Activated naive CD4-positive, alpha-beta T cell treated with Interleukin-2 at 50 U/mL for 16 hours (primary cell): ENCODE measurements around the gene ZNF205.
"Not testable (repeated sequence)": the region's sequence is repeated elsewhere in the genome, so short reads cannot be mapped to it uniquely, and the experiment has no call there.

Experiments used
- DNase-seq: peaks from one replicate; pipeline ENCODE4 v3.0.0-alpha.2; 2020

Gene ZNF205

GRCh38 chr16:3112058-3112880 lies at the start of gene ZNF205:
TSS of gene ZNF205 (plus strand) at chr16:3112586. CDS start at chr16:3113431, 845 bp downstream.
- DNase-seq, result no peak

- no peak for DNase-seq
Measured at GRCh38 chr16:3063625-3064386, 48.6 kb upstream of the ZNF205 start.

- DNase-seq, result peak; percentile 80
Measured at GRCh38 chr16:3065069-3065741, 47.2 kb upstream of the ZNF205 start, which contains the start of gene IL32. TSS of gene IL32 (plus strand) at chr16:3065640. CDS start at chr16:3065812, 172 bp downstream.

- DNase-seq, result peak; percentile 47
Measured at GRCh38 chr16:3065742-3066439, 46.5 kb upstream of the ZNF205 start.

GRCh38 chr16:3066440-3066748 lies 46.0 kb upstream of the ZNF205 start:
- peak; percentile 21 for DNase-seq

- DNase-seq, result no peak
Measured at GRCh38 chr16:3068487-3068886, 43.9 kb upstream of the ZNF205 start.

- not testable (repeated sequence) for DNase-seq
Measured at GRCh38 chr16:3069146-3069545, 43.2 kb upstream of the ZNF205 start.

- DNase-seq, result no peak
Measured at GRCh38 chr16:3070608-3071111, 41.7 kb upstream of the ZNF205 start.

GRCh38 chr16:3071655-3072054 lies 40.7 kb upstream of the ZNF205 start:
- DNase-seq, result no peak

GRCh38 chr16:3072148-3072547 lies 40.2 kb upstream of the ZNF205 start:
- not testable (repeated sequence) for DNase-seq

GRCh38 chr16:3072576-3073263 lies 39.7 kb upstream of the ZNF205 start:
- not testable (repeated sequence) for DNase-seq

GRCh38 chr16:3073448-3073847 lies 38.9 kb upstream of the ZNF205 start:
- no peak for DNase-seq

- peak; percentile 81 for DNase-seq
Measured at GRCh38 chr16:3074860-3075522, 37.4 kb upstream of the ZNF205 start.

GRCh38 chr16:3075523-3075915 lies 36.9 kb upstream of the ZNF205 start:
- no peak for DNase-seq

GRCh38 chr16:3075946-3076345 lies 36.4 kb upstream of the ZNF205 start:
- not testable (repeated sequence) for DNase-seq

GRCh38 chr16:3076577-3076976 lies 35.8 kb upstream of the ZNF205 start:
- no peak for DNase-seq

- no peak for DNase-seq
Measured at GRCh38 chr16:3080024-3080423, 32.4 kb upstream of the ZNF205 start.

- not testable (repeated sequence) for DNase-seq
Measured at GRCh38 chr16:3081957-3082356, 30.4 kb upstream of the ZNF205 start.

GRCh38 chr16:3083408-3083807 lies 29.0 kb upstream of the ZNF205 start:
- DNase-seq, result not testable (repeated sequence)

- no peak for DNase-seq
Measured at GRCh38 chr16:3084491-3084890, 27.9 kb upstream of the ZNF205 start.

GRCh38 chr16:3084969-3085670 lies 27.3 kb upstream of the ZNF205 start:
- no peak for DNase-seq
